Coronary artery (tissue), 2 donors: ENCODE measurements around the gene IPCEF1.

Experiments
- DNase-seq: peaks from one replicate; pipeline ENCODE4 v3.0.0-alpha.2; 2017; ENCODE audit warnings: low spot score
- H3K27ac ChIP-seq, 2 donors: fragments of 200-600 bp; sonication (generic); one replicate each; pipeline ENCODE4 v1.5.1; 2016 to 2019
- H3K4me3 ChIP-seq: fragments of 200-600 bp; sonication (generic); 2 replicates; pipeline ENCODE4 v1.5.1; 2016; ENCODE audit warnings: mild to moderate bottlenecking, moderate library complexity
- CTCF ChIP-seq: fragments of 200-600 bp; sonication (generic); IDR thresholded peaks from one replicate; pipeline ENCODE4 v1.5.1; 2019; ENCODE audit warnings: antibody characterized with exemption

The IPCEF1 gene

DNA sequence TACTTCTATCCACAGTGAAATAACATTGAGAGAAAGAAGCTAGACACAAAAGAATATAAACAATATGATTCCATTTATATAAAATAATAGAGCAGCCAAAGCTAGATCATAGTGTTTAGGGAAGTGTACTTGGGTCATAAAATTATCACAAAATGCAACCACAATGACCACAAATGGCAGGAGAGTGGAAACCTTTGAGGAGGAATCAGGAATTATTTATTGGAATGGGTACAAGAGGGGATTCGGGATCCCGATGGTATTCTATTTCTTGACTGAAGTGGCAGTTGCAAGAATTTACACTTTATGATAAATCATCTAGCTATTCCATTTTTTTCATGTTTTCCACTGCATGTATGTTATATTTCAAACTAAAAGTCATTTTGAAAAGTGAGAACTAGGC is 76.1 kb downstream of the IPCEF1 start:
- no peak for DNase-seq
- H3K27ac ChIP-seq = no peak overlapping the region
- TF ChIP-seq CTCF = no peak

DNA sequence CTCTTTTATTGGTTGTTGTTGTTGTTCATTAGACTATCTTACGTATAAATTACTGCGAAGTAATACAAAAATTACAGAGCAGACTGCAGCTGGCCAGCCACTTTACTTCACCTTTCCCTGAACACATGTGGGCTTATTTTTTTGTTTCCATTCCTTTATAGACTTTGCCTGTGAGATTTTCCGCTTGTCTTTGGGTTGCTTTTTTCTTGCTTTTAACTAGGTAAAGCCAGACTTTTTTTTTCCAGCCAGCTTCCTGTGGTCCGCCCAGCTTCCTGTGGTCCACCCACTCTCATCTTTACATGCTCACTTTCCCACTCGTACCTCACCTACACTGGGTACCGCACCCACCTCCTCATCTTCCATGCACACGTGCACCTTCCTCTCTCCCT is 79.0 kb downstream of the IPCEF1 start:
- DNase-seq = no peak
- Histone ChIP-seq H3K27ac (no peak overlapping the region), H3K4me3 (no peak overlapping the region)
- TF ChIP-seq CTCF = no peak

More for the DNA sequence above, 76.1 kb downstream of the IPCEF1 start:
- H3K4me3 ChIP-seq = no peak overlapping the region

- no peak for DNase-seq
- no peak overlapping the region for H3K4me3 ChIP-seq
- H3K27ac ChIP-seq = no peak overlapping the region
- peak; percentile 31 for TF ChIP-seq CTCF
Observed at GRCh38 chr6:154276810-154277628, 79.6 kb downstream of the IPCEF1 start.

- DNase-seq = no peak
- H3K27ac ChIP-seq = no peak overlapping the region
- no peak for TF ChIP-seq CTCF
- no peak overlapping the region for H3K4me3 ChIP-seq
Observed at GRCh38 chr6:154274168-154274567, 82.4 kb downstream of the IPCEF1 start.

DNA sequence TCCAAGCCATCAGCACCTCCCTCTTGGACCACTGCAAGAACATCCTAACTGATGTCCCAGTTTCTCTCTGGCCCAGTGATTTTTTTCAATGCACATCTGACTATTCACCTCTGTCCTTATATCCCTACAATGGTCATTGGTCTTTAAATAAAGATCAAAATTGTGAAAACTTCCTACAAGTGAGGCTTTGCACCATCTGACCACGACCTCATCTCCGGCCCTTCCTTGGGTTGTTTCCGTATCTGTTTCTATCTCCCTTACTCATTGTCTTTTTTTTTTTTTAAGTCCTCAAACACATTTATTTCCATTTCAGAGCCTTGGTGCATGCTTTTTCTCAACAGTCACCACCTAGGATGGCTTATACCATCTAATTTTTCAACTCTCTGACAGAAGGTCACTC is 88.1 kb downstream of the IPCEF1 start:
- no peak for DNase-seq
- no peak overlapping the region for H3K4me3 ChIP-seq
- H3K27ac ChIP-seq = no peak overlapping the region
- TF ChIP-seq CTCF = no peak

GRCh38 chr6:154267508-154268106 is 89.0 kb downstream of the IPCEF1 start:
- no peak for DNase-seq
- Histone ChIP-seq H3K4me3 (no peak overlapping the region), H3K27ac (no peak overlapping the region)
- no peak for TF ChIP-seq CTCF
